Measurements from ENCODE around the gene TMED7. TPM values are rescaled to one million over a fixed set of nuclear protein-coding genes. Genes with fewer than 3 reads are reported as not detected.

Gene TMED7
- total and polyA plus RNA-seq, 2 of the 8 experiments (the other 6 are each of a cell fraction or from before 2014, with no cell fraction given): 43.8 to 75.2 TPM

DNA sequence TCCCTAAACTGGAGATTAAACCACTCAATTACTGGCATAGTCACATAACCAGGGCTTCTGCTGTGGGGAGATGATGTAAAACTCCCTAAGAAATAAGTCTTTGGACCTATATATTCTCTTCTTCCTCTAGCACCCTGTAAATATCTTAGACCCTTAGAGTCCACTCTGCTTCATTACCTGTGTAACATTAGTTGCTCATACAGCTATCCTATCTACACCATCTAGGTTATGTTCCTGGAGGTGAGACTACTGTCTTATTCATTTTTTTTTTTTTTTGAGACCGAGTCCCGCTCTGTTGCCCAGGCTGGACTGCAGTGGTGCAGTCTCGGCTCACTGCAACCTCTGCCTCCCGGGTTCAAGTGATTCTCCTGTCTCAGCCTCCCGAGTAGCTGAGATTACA, 14.0 kb downstream of the TMED7 start (continued):
- TF ChIP-seq CHD7 (IDR thresholded peaks at IDR 0.05; ENCODE audit: insufficient replicate concordance, low read length) (no peak), YY1 (IDR thresholded peaks at IDR 0.05; ENCODE audit: low read depth, low read length) (no peak), ASH2L (IDR thresholded peaks at IDR 0.05; ENCODE audit: low read length) (no peak), RNF2 (IDR thresholded peaks at IDR 0.05; ENCODE audit: borderline replicate concordance, low read depth, low read length, missing control alignments, poor library complexity, severe bottlenecking) (no peak), TAF1 (IDR thresholded peaks at IDR 0.05; ENCODE audit: low read depth, low read length) (no peak)
